SU-DHL-6 (cell line): ENCODE data around the gene FN3KRP.

Experiments
- EZH2phosphoT487 ChIP-seq: fragments of 200-600 bp; sonication (generic), shearing (Covaris generic); conservative IDR thresholded peaks from 2 replicates; pipeline ENCODE4 v1.6.1; 2018; ENCODE audit warnings: mild to moderate bottlenecking, antibody characterized with exemption, low read length, moderate library complexity, mixed read lengths
- TF ChIP-seq, protein P1 (sequence below): fragments of 200-600 bp; sonication (generic); IDR thresholded peaks from one replicate; pipeline ENCODE4 v1.5.1; 2017; ENCODE audit warnings: antibody characterized with exemption, mild to moderate bottlenecking, low read length, moderate library complexity; ENCODE audit not compliant: insufficient read depth, poor library complexity, severe bottlenecking

DNA sequence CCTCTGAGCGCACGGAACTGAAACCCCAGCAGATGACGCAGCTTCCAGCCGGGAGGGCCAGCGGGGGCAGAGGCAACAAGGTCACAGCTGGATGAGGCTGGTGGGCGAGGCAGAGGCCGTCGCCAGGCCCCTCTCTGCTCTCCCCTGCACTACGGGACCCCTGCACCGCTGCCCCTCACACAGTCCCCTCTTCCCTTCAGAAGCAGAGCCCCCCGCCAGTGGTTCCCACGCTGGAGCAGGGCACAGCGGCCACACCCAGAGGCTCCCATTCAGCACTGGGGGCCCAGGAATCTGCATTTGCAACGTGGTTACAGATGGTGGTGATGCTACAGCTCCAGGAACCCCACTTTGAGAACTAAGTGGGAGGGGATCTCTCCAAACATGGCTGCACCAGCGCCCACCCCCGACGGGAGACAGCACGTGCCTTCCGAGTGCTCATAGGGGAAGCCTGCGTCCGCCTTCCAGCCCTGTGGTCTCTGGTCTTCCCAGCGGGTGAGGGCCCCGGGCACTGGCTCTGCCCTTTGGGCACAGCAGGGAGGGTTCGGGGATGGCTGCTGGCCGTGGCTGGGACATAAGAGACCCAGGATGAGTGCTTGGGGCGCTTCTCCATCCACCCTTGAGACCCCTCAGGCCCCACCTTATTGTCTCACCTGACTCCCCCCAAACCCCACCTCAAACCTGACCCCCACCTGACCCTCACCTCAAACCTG, 13.3 kb upstream of the FN3KRP start:
- TF ChIP-seq, protein P1, sequence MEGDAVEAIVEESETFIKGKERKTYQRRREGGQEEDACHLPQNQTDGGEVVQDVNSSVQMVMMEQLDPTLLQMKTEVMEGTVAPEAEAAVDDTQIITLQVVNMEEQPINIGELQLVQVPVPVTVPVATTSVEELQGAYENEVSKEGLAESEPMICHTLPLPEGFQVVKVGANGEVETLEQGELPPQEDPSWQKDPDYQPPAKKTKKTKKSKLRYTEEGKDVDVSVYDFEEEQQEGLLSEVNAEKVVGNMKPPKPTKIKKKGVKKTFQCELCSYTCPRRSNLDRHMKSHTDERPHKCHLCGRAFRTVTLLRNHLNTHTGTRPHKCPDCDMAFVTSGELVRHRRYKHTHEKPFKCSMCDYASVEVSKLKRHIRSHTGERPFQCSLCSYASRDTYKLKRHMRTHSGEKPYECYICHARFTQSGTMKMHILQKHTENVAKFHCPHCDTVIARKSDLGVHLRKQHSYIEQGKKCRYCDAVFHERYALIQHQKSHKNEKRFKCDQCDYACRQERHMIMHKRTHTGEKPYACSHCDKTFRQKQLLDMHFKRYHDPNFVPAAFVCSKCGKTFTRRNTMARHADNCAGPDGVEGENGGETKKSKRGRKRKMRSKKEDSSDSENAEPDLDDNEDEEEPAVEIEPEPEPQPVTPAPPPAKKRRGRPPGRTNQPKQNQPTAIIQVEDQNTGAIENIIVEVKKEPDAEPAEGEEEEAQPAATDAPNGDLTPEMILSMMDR: no peak
- TF ChIP-seq EZH2phosphoT487: no peak
